HEK293T (cell line): Measurements from ENCODE around the gene C11orf21.

ENCODE experiments used
- CTCF ChIA-PET: fragments of 350-600 bp; formaldehyde crosslinking; extraction: SDS; loops from one replicate; lab custom pipeline; 2021; ENCODE audit warnings: antibody characterized with exemption, inconsistent platforms; lab: Yijun Ruan, JAX
- POLR2A ChIA-PET: fragments of 350-600 bp; formaldehyde crosslinking; extraction: SDS; loops from one replicate; lab custom pipeline; 2020; ENCODE audit warnings: antibody characterized with exemption, inconsistent platforms; lab: Yijun Ruan, JAX
- DNase-seq: peaks from one replicate; pipeline ENCODE4 v3.0.0; 2012; ENCODE audit warnings: mixed read lengths; ENCODE audit errors: extremely low spot score
- ARNT ChIP-seq: fragments of 450-650 bp; IDR thresholded peaks from 2 replicates; pipeline ENCODE4 v1.6.1; 2017; ENCODE audit warnings: mild to moderate bottlenecking
- BHLHE40 ChIP-seq: fragments of 450-650 bp; IDR thresholded peaks from 2 replicates; pipeline ENCODE4 v1.6.1; 2016; ENCODE audit warnings: mild to moderate bottlenecking, moderate library complexity, borderline replicate concordance
- CTBP1 ChIP-seq: fragments of 450-650 bp; IDR thresholded peaks from 2 replicates; pipeline ENCODE4 v1.6.1; 2016; ENCODE audit warnings: borderline replicate concordance
- ELF4 ChIP-seq: fragments of 450-650 bp; IDR thresholded peaks from 2 replicates; pipeline ENCODE4 v1.6.1; 2017; ENCODE audit warnings: antibody characterized with exemption
- FOXA1 ChIP-seq: fragments of 450-650 bp; IDR thresholded peaks from 2 replicates; pipeline ENCODE4 v1.6.1; 2016; ENCODE audit warnings: mild to moderate bottlenecking
- FOXK2 ChIP-seq: fragments of 450-650 bp; IDR thresholded peaks from 2 replicates; pipeline ENCODE4 v1.6.1; 2016; ENCODE audit warnings: mild to moderate bottlenecking
- FOXM1 ChIP-seq: fragments of 450-650 bp; IDR thresholded peaks from 2 replicates; pipeline ENCODE4 v1.6.1; 2017; ENCODE audit warnings: mild to moderate bottlenecking, borderline replicate concordance
- HDGF ChIP-seq: fragments of 450-650 bp; IDR thresholded peaks from 2 replicates; pipeline ENCODE4 v1.6.1; 2017; ENCODE audit warnings: antibody characterized with exemption, borderline replicate concordance
- L3MBTL2 ChIP-seq: fragments of 450-650 bp; conservative IDR thresholded peaks from 2 replicates; pipeline ENCODE4 v1.6.1; 2016; ENCODE audit warnings: mild to moderate bottlenecking
- LEF1 ChIP-seq: fragments of 450-650 bp; IDR thresholded peaks from 2 replicates; pipeline ENCODE4 v1.6.1; 2017; ENCODE audit warnings: mild to moderate bottlenecking, borderline replicate concordance
- NFRKB ChIP-seq: fragments of 450-650 bp; IDR thresholded peaks from 2 replicates; pipeline ENCODE4 v1.6.1; 2016; ENCODE audit warnings: mild to moderate bottlenecking, moderate library complexity
- SP1 ChIP-seq: fragments of 450-650 bp; IDR thresholded peaks from 2 replicates; pipeline ENCODE4 v1.6.1; 2017
- SUZ12 ChIP-seq: fragments of 450-650 bp; IDR thresholded peaks from 2 replicates; pipeline ENCODE4 v1.6.1; 2016; ENCODE audit warnings: mild to moderate bottlenecking
- TARDBP ChIP-seq: fragments of 450-650 bp; IDR thresholded peaks from 2 replicates; pipeline ENCODE4 v1.6.1; 2016
- ZNF384 ChIP-seq: fragments of 450-650 bp; IDR thresholded peaks from 2 replicates; pipeline ENCODE4 v1.6.1; 2016
- TF ChIP-seq, protein P1 (sequence below): fragments of 450-650 bp; IDR thresholded peaks from 2 replicates; pipeline ENCODE4 v1.6.1; 2016

The C11orf21 gene

DNA sequence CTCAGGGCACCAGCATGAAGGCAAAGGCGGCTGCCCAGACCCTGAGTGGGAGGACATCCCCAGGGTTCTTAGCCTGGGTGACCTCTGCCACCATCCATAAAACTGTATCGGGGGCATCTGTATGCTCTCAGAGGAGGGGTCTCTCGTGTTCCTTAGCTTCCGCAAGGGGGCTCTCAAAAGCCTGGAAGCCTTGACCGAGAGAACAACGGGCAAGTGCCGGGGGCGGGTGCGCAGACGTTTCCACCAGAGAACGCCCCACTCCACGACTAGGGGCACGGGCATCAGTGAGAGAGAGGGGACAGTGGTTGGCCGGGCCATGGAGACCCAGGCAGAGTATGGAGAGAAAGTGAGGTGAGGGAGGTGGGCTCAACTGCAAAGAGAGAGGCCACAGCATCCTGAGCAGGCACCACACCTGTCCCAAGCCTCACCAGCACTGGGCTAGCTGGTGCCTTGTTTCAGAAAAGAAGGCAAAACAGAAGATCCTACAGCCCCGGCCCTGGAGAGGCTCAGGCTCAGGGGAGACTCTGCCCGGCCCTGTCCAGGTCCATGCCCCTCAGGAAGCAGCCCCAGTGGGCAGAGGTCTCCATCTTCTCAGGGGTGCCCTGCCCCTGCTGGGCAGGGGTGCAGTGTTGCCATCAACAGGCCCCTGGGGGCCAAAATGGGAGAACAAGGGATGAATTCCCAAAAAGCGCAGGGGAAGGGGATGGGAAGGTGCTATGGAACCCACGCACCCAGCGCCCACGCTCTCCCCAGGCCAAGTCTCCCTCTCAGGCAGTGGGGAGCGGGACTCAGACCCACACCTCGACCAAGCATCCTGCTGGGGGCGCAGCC, 6.0 kb upstream of the C11orf21 start:
- no peak for TF ChIP-seq LEF1
- TF ChIP-seq FOXK2, result no peak
- no peak for TF ChIP-seq ZNF384
- TF ChIP-seq ARNT, result no peak
- TF ChIP-seq NFRKB, result no peak
- TF ChIP-seq, protein P1, sequence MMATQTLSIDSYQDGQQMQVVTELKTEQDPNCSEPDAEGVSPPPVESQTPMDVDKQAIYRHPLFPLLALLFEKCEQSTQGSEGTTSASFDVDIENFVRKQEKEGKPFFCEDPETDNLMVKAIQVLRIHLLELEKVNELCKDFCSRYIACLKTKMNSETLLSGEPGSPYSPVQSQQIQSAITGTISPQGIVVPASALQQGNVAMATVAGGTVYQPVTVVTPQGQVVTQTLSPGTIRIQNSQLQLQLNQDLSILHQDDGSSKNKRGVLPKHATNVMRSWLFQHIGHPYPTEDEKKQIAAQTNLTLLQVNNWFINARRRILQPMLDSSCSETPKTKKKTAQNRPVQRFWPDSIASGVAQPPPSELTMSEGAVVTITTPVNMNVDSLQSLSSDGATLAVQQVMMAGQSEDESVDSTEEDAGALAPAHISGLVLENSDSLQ, result no peak
- no peak for TF ChIP-seq FOXA1
- TF ChIP-seq L3MBTL2, result no peak
- no peak for TF ChIP-seq TARDBP
- no peak for TF ChIP-seq SP1
- TF ChIP-seq HDGF, result no peak
- TF ChIP-seq CTBP1, result no peak
- no peak for TF ChIP-seq FOXM1
- POLR2A ChIA-PET, result interaction anchor here (0.7 kb wide), 1 partner anchor 113 kb away, joined by 3 read pairs; no protein-coding TSS in a partner anchor
- CTCF ChIA-PET, result interaction anchor here (4.9 kb wide), 1 partner anchor 113 kb away, joined by 87 read pairs; no protein-coding TSS in a partner anchor
- no peak for DNase-seq

DNA sequence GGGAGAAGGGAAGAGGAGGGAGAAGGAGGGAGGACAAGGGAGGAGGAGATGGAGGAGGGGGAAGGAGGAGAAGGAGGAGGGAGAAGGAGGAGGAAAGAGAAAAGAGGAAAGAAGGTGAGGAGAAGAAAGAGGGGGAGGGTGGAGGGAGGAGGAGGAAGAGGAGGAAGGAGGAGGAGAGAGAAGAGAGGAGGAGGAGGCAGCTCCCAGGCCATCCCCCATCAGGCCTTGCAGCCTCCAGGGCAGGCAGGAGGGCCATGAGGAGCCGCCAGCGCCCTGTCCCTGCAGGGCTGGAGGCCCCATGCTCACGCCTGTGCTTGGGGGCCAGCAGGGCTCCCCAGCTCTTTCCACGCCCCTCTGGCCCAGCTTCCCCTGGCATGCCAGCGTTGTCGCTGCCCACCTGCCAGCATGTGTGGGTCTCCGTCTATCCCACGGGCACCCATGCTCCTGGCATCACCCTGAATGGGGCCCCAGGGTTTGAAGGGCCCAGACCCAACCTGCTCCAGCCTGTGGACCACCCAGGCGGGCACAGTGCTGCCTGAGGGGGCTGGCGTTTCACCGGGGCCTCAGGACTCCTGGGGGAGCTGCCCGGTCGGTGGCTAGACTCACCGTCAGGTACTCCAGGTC, 5.3 kb upstream of the C11orf21 start:
- TF ChIP-seq FOXK2, result no peak
- TF ChIP-seq, protein P1, result no peak
- CTCF ChIA-PET, result interaction anchor here (4.9 kb wide), 1 partner anchor 113 kb away, joined by 87 read pairs; no protein-coding TSS in a partner anchor
- no peak for DNase-seq
- POLR2A ChIA-PET, result interaction anchor here (0.7 kb wide), 1 partner anchor 114 kb away, joined by 3 read pairs; no protein-coding TSS in a partner anchor

DNA sequence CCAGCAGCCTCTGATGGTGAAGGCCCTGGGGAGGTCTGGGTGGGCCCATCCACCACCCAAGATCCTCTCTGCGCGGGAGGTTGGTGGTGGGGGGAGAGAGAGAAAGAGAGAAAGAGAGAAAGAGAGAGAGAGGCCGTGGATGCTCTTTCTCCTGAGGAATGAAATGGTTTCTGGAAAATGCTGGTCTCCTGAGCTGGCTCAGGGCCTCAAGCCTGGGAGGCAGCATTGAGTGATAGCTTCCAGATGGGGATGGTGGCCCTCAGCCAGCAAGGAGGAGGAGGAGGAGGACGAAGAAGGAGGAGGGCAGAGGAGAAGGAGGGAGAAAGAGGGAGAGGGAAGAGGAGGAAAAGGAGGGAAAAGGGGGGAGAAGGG, 4.7 kb upstream of the C11orf21 start:
- POLR2A ChIA-PET, result interaction anchor here (2.7 kb wide), 1 partner anchor 93 kb away, joined by 18 read pairs; the partner anchor contains the start of gene TSSC4
- no peak for TF ChIP-seq ELF4
- TF ChIP-seq ARNT, result no peak
- no peak for DNase-seq
- CTCF ChIA-PET, result interaction anchor here (4.9 kb wide), 1 partner anchor 114 kb away, joined by 87 read pairs; no protein-coding TSS in a partner anchor

DNA sequence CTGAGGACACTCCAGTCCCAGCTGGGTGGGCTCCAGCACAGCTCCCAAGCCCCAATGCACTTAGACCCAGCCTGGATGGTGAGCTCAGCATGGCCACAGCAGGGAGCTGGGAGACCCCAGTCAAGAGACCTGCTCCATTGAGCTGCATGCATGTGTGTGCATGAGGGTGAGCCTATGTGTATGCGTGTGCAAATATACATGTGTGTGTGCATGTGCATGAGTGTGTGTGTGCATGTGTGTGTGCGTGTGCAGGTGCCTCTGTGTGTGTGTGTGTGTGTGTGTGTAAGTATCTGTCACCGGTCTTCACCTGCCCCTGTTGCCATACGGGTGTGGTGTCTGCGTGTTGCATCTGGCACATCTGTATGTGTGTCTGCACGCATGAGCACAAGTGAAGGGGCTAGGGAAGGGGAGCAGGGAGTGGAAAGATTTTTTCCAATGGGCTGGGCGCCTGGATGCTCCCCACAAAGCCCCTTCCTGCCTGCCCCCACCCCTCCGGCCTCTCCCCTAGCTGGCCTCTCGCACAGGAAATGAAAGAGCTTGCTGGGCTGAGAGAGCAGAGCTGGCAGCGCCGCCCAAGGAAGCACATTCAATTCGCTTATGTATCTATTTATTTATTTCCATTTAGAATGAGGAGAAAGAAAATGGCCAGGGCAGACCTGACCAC, 4.2 kb upstream of the C11orf21 start:
- TF ChIP-seq ELF4, result no peak
- no peak for TF ChIP-seq FOXK2
- no peak for TF ChIP-seq HDGF
- no peak for TF ChIP-seq SP1
- no peak for TF ChIP-seq L3MBTL2
- TF ChIP-seq ARNT, result no peak
- TF ChIP-seq, protein P1, result no peak
- TF ChIP-seq CTBP1, result no peak
- TF ChIP-seq LEF1, result no peak
- no peak for TF ChIP-seq BHLHE40
- TF ChIP-seq ZNF384, result no peak
- TF ChIP-seq SUZ12, result no peak
- no peak for TF ChIP-seq TARDBP
- TF ChIP-seq FOXM1, result no peak
- TF ChIP-seq NFRKB, result no peak
- no peak for TF ChIP-seq FOXA1
- CTCF ChIA-PET, result interaction anchor here (0.6 to 4.9 kb wide), 6 partner anchors 24 to 363 kb away, joined by 3 to 87 read pairs (median 7); partner anchors contain the start of gene CD81
- no peak for DNase-seq
- POLR2A ChIA-PET, result interaction anchor here (2.0 to 2.7 kb wide), 3 partner anchors 72 to 114 kb away, joined by 11 to 28 read pairs (median 18); partner anchors contain the start of genes CD81 and TSSC4

DNA sequence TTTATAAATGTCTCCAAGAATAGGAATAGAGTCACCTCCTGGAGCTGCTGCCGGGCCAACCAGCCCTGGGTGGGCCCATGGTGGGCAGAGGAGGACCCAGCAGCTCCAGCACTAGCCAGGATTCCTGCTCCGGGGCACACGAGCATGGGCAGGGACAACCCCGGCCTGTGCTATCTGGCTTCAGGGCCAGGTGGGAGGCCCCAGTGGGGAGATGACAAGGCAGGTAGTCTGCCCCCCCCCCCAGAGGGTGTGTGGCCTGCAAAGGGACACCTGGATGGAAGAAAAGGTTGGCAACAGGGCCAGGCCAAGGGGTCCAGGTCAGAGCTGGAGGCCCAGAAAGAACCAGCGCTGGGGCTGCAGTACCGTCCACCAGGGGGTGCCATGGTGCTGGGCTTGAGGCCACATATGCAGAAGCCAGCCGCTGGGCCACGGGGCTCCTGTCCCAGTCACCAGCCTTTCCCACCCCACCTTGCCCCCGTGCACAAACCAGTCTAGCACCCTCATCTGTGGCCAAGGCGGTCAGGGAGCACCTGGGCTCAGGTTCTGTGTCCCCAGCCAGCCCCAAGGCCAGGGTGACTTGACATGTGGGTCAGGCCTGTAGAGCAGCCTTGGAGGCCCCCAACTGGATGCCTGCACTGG, 3.5 kb upstream of the C11orf21 start:
- peak; percentile 81 for DNase-seq
- no peak for TF ChIP-seq BHLHE40
- no peak for TF ChIP-seq FOXM1
- no peak for TF ChIP-seq HDGF
- no peak for TF ChIP-seq TARDBP
- TF ChIP-seq NFRKB, result no peak
- TF ChIP-seq, protein P1, result no peak
- no peak for TF ChIP-seq SP1
- TF ChIP-seq L3MBTL2, result no peak
- no peak for TF ChIP-seq FOXA1
- TF ChIP-seq SUZ12, result no peak
- no peak for TF ChIP-seq ARNT
- TF ChIP-seq FOXK2, result no peak
- TF ChIP-seq ELF4, result no peak
- ChIA-PET POLR2A (interaction anchor here (0.6 to 2.7 kb wide), 4 partner anchors 72 to 664 kb away, joined by 3 to 28 read pairs (median 14); partner anchors contain the start of genes CD81 and TSSC4), CTCF (interaction anchor here (0.6 to 4.9 kb wide), 14 partner anchors 12 to 481 kb away, joined by 3 to 87 read pairs (median 6); partner anchors contain the start of genes CD81 and TSSC4)
